GM12878 (cell line): ENCODE data around the gene TOP2B. TPM values are rescaled to one million over a fixed set of nuclear protein-coding genes. Genes with fewer than 3 reads are reported as not detected.

Source experiments
- ATAC-seq: fragments of 200-7000 bp; cut with Tn5 transposase; 3 replicates; pipeline ENCODE4 v1.9.1; 2020; ENCODE audit warnings: mild to moderate bottlenecking, moderate library complexity
- BruUV-seq: library from RNA; stranded (reverse); fragments of 400-500 nt; replicated peaks from 2 replicates; lab custom pipeline; 2021; lab: Mats Ljungman, UMichigan
- CTCF ChIA-PET: fragments of 300-600 bp; sonication (Branson Sonifier 250); formaldehyde crosslinking; extraction: SDS; loops from one replicate; lab custom pipeline; 2021; ENCODE audit warnings: inconsistent platforms; lab: Yijun Ruan, JAX
- POLR2A ChIA-PET: fragments of 350-600 bp; formaldehyde crosslinking; extraction: SDS; loops from one replicate; lab custom pipeline; 2021; ENCODE audit warnings: inconsistent platforms; lab: Charles Lee
- RAD21 ChIA-PET: fragments of 300-600 bp; sonication (Branson Sonifier 250); formaldehyde crosslinking; loops from one replicate; lab custom pipeline; 2023; ENCODE audit warnings: antibody characterized with exemption; ENCODE audit not compliant: unreplicated experiment; lab: Charles Lee
- SMC1A ChIA-PET: fragments of 300-600 bp; sonication (Branson Sonifier 250); formaldehyde crosslinking; loops from one replicate; lab custom pipeline; 2023; ENCODE audit not compliant: unreplicated experiment, uncharacterized antibody; lab: Charles Lee
- DNase-seq: peaks from one replicate; pipeline ENCODE4 v3.0.0-alpha.2; 2011; ENCODE audit warnings: low read depth, low spot score
- FAIRE-seq: peaks from 3 replicates; lab custom pipeline; 2011; peaks lifted over from hg19 to GRCh38; lab: Jason Lieb, UNC
- H2AFZ ChIP-seq: 2 replicates; pipeline ENCODE4 v1.6.0; 2011; ENCODE audit warnings: low read depth, low read length, control low read depth; ENCODE audit not compliant: control insufficient read depth
- H3K27ac ChIP-seq: 2 replicates; pipeline ENCODE4 v1.5.1; 2011; ENCODE audit warnings: control low read depth; ENCODE audit not compliant: control insufficient read depth, insufficient read depth
- H3K27me3 ChIP-seq, 2 experiments: replicated peaks in 1 of 2; 2 replicates each; pipeline versions ENCODE4 v1.6.0 to v1.6.1; 2011; ENCODE audit warnings: low read length in 1 of 2; ENCODE audit not compliant: control insufficient read depth in 2 of 2, insufficient read depth in 2 of 2
- H3K36me3 ChIP-seq, 2 experiments: 2 replicates each; pipeline ENCODE4 v1.5.1; 2011; ENCODE audit warnings: low read length in 1 of 2; ENCODE audit not compliant: control insufficient read depth in 2 of 2, insufficient read depth in 2 of 2
- H3K4me1 ChIP-seq: 2 replicates; pipeline ENCODE4 v1.6.1; 2011; ENCODE audit warnings: mild to moderate bottlenecking, low read length, moderate library complexity, mixed read lengths; ENCODE audit not compliant: control insufficient read depth, insufficient read depth
- H3K4me2 ChIP-seq: 2 replicates; pipeline ENCODE4 v1.6.0; 2011; ENCODE audit warnings: control low read depth; ENCODE audit not compliant: control insufficient read depth, insufficient read depth
- H3K4me3 ChIP-seq: fragments of 200-600 bp; sonication (generic); 2 replicates; pipeline ENCODE4 v1.5.1; 2016
- H3K79me2 ChIP-seq: 2 replicates; pipeline ENCODE4 v1.6.0; 2011; ENCODE audit warnings: low read length; ENCODE audit not compliant: control insufficient read depth, insufficient read depth
- H3K9ac ChIP-seq: 2 replicates; pipeline ENCODE4 v1.8.0; 2011; ENCODE audit warnings: low read length, control low read depth, mixed read lengths; ENCODE audit not compliant: control insufficient read depth, insufficient read depth
- H3K9me3 ChIP-seq: replicated peaks from 3 replicates; pipeline ENCODE4 v1.5.1; 2011; ENCODE audit warnings: mild to moderate bottlenecking, low read length; ENCODE audit not compliant: control insufficient read depth, insufficient read depth
- H4K20me1 ChIP-seq: 2 replicates; pipeline ENCODE4 v1.6.0; 2011; ENCODE audit not compliant: control insufficient read depth, insufficient read depth
- NFYA ChIP-seq: IDR thresholded peaks from 2 replicates; pipeline ENCODE4 v1.6.1; 2011; ENCODE audit warnings: low read depth, mild to moderate bottlenecking, low read length, improper control_type of control experiment, borderline replicate concordance
- POLR2AphosphoS2 ChIP-seq: IDR thresholded peaks from 2 replicates; pipeline ENCODE4 v1.6.1; 2011; ENCODE audit warnings: low read depth, mild to moderate bottlenecking, low read length, improper control_type of control experiment, moderate library complexity
- RUNX3 ChIP-seq: IDR thresholded peaks from 2 replicates; pipeline ENCODE4 v1.6.1; 2012; ENCODE audit warnings: low read length, inconsistent platforms
- SRF ChIP-seq, 2 experiments: IDR thresholded peaks; 2 replicates each; pipeline ENCODE4 v1.6.1; 2011; ENCODE audit warnings: low read depth in 2 of 2, low read length in 2 of 2, mild to moderate bottlenecking in 1 of 2, moderate library complexity in 1 of 2
- ZNF592 ChIP-seq: fragments of 450-650 bp; IDR thresholded peaks from 2 replicates; pipeline ENCODE4 v1.6.1; 2017; ENCODE audit warnings: mild to moderate bottlenecking, moderate library complexity
- WGBS: methylation state at CpG from one replicate; pipeline ENCODE4 v1.1.6; 2016; ENCODE audit warnings: low lambda C conversion rate; ENCODE audit not compliant: insufficient replicate concordance, insufficient coverage; ENCODE audit errors: missing lambda C conversion rate; 5-methylcytosine and 5-hydroxymethylcytosine counted together
- in situ Hi-C: fragments of 300-500 bp; cut with MboI; formaldehyde crosslinking; loops from 9 replicates; pipeline ENCODE4 v1.14.3; 2018; ENCODE audit warnings: mixed read lengths
- intact Hi-C: fragments of 100-400 bp; cut with micrococcal nuclease; formaldehyde crosslinking; loops from one replicate; pipeline ENCODE4 v1.14.2; 2022; ENCODE audit not compliant: unreplicated experiment
- polyA plus RNA-seq, 11 experiments: library from polyadenylated mRNA; depleted of rRNA in 4 of 11; unstranded in 6 of 11; stranded (reverse) in 5 of 11; fragments of >200 nt; fragmentation: Nextera tagmentation in 4 of 11; fragmentation: Illumina TruSeq in 1 of 11; extraction: Ambion mirVana in 4 of 11; extraction: Trizol in 1 of 11; gene quantifications; 1 replicate in 1 of 11; 2 replicates in 10 of 11; pipeline versions ENCODE4 v1.2.1 to v1.2.3, GENCODE V29; 2011 to 2016; ENCODE audit warnings: inconsistent platforms in 2 of 11, missing spikeins in 2 of 11, low read depth in 1 of 11
- total RNA-seq, 4 experiments: library from RNA; depleted of rRNA in 3 of 4; stranded (reverse); fragments of >200 nt in 3 of 4; fragmentation: Illumina TruSeq in 1 of 4; extraction: Trizol in 1 of 4; gene quantifications; 2 replicates each; pipeline versions ENCODE4 v1.2.1 to v1.2.3, GENCODE V29; 2013 to 2021
- TF ChIP-seq, protein P1 (sequence below): fragments of 450-650 bp; IDR thresholded peaks from 2 replicates; pipeline ENCODE4 v1.6.1; 2017; ENCODE audit warnings: borderline replicate concordance

Gene TOP2B
- total and polyA plus RNA-seq, 10 of the 15 experiments (the other 5 are each of a cell fraction or from before 2014, with no cell fraction given) = 28.6 to 134 (median 83.4) TPM

DNA sequence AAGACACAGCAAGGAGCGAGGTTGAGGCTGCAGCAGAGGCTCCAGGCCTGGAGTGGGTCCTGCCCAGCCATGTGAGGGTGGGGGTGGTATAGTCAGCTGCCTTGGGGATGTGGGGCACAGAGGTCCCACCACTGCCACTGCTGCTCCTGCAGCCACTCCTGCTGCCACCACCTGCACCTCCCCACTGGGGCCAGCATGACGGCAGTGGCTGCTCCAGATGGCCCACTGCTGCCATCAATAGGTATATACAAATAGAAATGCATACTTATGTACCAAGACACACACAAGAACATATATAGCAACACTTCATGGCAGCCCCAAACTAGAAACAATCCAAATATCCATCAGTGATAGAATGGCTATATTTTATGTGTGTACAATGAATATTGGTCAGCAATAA lies 10.0 kb upstream of the TOP2B start (continued):
- TF ChIP-seq, protein P1, sequence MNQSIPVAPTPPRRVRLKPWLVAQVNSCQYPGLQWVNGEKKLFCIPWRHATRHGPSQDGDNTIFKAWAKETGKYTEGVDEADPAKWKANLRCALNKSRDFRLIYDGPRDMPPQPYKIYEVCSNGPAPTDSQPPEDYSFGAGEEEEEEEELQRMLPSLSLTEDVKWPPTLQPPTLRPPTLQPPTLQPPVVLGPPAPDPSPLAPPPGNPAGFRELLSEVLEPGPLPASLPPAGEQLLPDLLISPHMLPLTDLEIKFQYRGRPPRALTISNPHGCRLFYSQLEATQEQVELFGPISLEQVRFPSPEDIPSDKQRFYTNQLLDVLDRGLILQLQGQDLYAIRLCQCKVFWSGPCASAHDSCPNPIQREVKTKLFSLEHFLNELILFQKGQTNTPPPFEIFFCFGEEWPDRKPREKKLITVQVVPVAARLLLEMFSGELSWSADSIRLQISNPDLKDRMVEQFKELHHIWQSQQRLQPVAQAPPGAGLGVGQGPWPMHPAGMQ = no peak
- TF ChIP-seq ZNF592 = no peak

DNA sequence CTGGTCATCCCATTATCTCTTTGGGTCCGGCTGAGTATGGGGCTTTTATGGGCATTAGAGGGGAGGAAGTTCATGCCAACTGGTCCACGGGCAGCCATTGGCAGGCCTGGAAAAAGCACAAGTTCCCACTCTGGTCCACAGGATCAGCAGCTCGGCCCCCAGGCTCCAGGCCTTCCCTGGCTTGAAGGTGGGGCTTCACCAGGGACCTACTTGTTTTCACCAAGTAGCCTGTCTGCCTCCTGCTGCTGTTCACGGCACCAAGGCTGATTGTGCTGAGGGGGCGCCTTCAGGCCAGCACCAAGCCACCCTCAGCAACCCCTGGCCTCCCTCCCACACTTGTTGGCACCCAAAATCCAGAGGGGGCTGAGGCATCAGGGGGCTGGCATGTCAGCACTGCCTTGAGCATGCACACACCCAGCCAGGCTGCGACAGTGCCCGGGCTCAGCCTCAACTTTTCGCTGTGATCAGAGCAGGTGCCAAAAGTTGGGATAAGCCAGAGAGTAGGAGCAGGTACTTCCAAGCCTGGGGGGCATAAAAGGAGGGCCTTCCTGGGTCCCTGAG lies 9.1 kb upstream of the TOP2B start:
- TF ChIP-seq POLR2AphosphoS2 (no peak), NFYA (no peak), SRF (IDR thresholded peaks at IDR 0.05; ENCODE audit: low read depth in 2 of 2, low read length in 2 of 2) (0 out of 4 replicates have a peak, but pooled peaks of 1 of the 2 experiments have one; percentile 2), RUNX3 (no peak)
- TF ChIP-seq, all 136 proteins: peak for 1
- ChIA-PET CTCF (no interaction called here), POLR2A (no interaction called here), SMC1A (no interaction called here), RAD21 (no interaction called here)
- in situ Hi-C loops = no loop called here
- no peak overlapping the region for H3K27ac ChIP-seq
- H3K9me3 ChIP-seq = peaks cover 3% of the 10 kb centered on the region; the same call in 2 of the 3 replicates
- no TSS peak for BruUV-seq
- H4K20me1 ChIP-seq = no peaks in the 10 kb centered on the region
- DNase-seq = no peak
- H3K27me3 ChIP-seq = no peaks in the 10 kb centered on the region
- H3K4me1 ChIP-seq = no peaks in the 10 kb centered on the region
- no peaks in the 10 kb centered on the region for H3K36me3 ChIP-seq
- no peak overlapping the region for H3K4me3 ChIP-seq
- intact Hi-C loops = no loop called here
- FAIRE-seq = no peak
- no peak for ATAC-seq
- WGBS = 57% methylated on average over 8 of the region's 8 CpGs
- H2AFZ ChIP-seq = no peak overlapping the region
- H3K79me2 ChIP-seq = no peaks in the 10 kb centered on the region
- H3K4me2 ChIP-seq = no peak overlapping the region
- H3K9ac ChIP-seq = no peak overlapping the region
